Tibial nerve (tissue), 4 donors: ENCODE results near the gene USP47. TPM values are rescaled to one million over a fixed set of nuclear protein-coding genes. Genes with fewer than 3 reads are reported as not detected.

Experiments used
- DNase-seq, 2 donors: peaks; one replicate each; pipeline ENCODE4 v3.0.0-alpha.2; 2019; ENCODE audit warnings: low spot score in 2 of 2
- H3K27ac ChIP-seq, 4 donors: fragments of 200-600 bp; sonication (generic) in 3 of 4; one replicate each; pipeline ENCODE4 v1.5.1; 2017 to 2019; ENCODE audit warnings: mild to moderate bottlenecking in 1 of 4
- H3K27me3 ChIP-seq, 2 donors: fragments of 200-600 bp; sonication (generic) in 1 of 2; one replicate each; pipeline versions ENCODE4 v1.5.1 to v1.6.0; 2017 to 2019
- H3K36me3 ChIP-seq, 3 donors: fragments of 200-600 bp; sonication (generic); one replicate each; pipeline ENCODE4 v1.5.1; 2018 to 2019
- H3K4me1 ChIP-seq, 4 donors: fragments of 200-600 bp; sonication (generic) in 3 of 4; one replicate each; pipeline ENCODE4 v1.5.1; 2017 to 2019
- H3K4me3 ChIP-seq, 4 donors: fragments of 200-600 bp; sonication (generic) in 3 of 4; one replicate each; pipeline ENCODE4 v1.5.1; 2017 to 2019; ENCODE audit warnings: mild to moderate bottlenecking in 1 of 4, moderate library complexity in 1 of 4
- H3K9me3 ChIP-seq, 4 donors: fragments of 200-600 bp; sonication (generic) in 3 of 4; one replicate each; pipeline ENCODE4 v1.5.1; 2017 to 2019
- EP300 ChIP-seq, 2 donors: sonication (generic); formaldehyde crosslinking; IDR thresholded peaks; one replicate each; pipeline ENCODE4 v1.6.1; 2017; ENCODE audit warnings: antibody characterized with exemption in 2 of 2, mild to moderate bottlenecking in 1 of 2
- POLR2A ChIP-seq, 2 donors: fragments of 450-650 bp; IDR thresholded peaks; one replicate each; pipeline ENCODE4 v1.6.1; 2017; ENCODE audit warnings: antibody characterized with exemption in 2 of 2, mild to moderate bottlenecking in 2 of 2, moderate library complexity in 2 of 2
- WGBS, 2 donors: methylation state at CpG; one replicate each; pipeline ENCODE4 v1.1.5; 2018; 5-methylcytosine and 5-hydroxymethylcytosine counted together
- total RNA-seq, 4 donors: library from RNA; depleted of rRNA; stranded (reverse); fragments of >200 nt; gene quantifications; one replicate each; pipeline ENCODE4 v1.1.0, GENCODE V29; 2016
- TF ChIP-seq, protein P1 (sequence below), 5 experiments: fragments of 200-600 bp in 3 of 5; fragments of 450-650 bp in 2 of 5; sonication (generic) in 3 of 5; IDR thresholded peaks; one replicate each; pipeline ENCODE4 v1.5.1; 2016 to 2019; ENCODE audit warnings: antibody characterized with exemption in 5 of 5, mild to moderate bottlenecking in 3 of 5, moderate library complexity in 2 of 5

USP47 gene
- total RNA-seq, 4 donors from 2014 or later = 63.3 to 91.8 (median 84.5) TPM

- Histone ChIP-seq H3K4me1 (peaks cover 5 to 100% (median 67%) of the 10 kb centered on the region in 4 donors), H3K4me3 (no peak overlapping the region), H3K27ac (peak overlapping the region; percentile 58 to 86 (median 80)), H3K36me3 (no peaks in the 10 kb centered on the region), H3K27me3 (no peaks in the 10 kb centered on the region), H3K9me3 (no peaks in the 10 kb centered on the region)
- TF ChIP-seq POLR2A (IDR thresholded peaks at IDR 0.05) = no peak
- TF ChIP-seq EP300 (IDR thresholded peaks at IDR 0.05) = peak in 1 of 2 donors; percentile 77
- 16 to 34% methylated on average over 8 of the region's 8 CpGs for WGBS, 2 donors
- peak; percentile 59 to 66 for DNase-seq
Observed at GRCh38 chr11:11973361-11973800, 131.6 kb downstream of the USP47 start.

DNA sequence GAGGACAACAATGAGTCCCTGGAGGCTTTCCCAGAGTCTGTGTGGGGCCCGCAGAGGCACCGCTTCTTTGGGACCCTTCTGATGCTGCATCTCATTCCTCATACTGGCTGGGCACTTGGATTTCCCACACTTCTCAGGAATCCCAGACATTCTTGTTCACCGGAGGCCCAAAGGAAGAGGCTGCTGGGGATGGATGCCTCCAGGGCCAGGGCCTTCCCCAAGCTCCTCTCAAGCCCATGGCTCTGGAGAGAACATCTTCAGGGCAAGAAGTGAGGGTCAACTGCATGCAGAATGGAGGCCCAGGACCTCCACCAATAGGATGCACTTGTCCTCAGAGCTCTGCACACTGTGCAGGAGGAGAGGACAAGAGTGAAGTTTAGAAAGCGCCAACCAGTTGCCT is 132.1 kb downstream of the USP47 start:
- Histone ChIP-seq H3K27ac (peak overlapping the region; percentile 58 to 86 (median 80)), H3K9me3 (no peaks in the 10 kb centered on the region), H3K4me3 (no peak overlapping the region), H3K4me1 (peaks cover 5 to 100% (median 67%) of the 10 kb centered on the region in 4 donors), H3K27me3 (no peaks in the 10 kb centered on the region), H3K36me3 (no peaks in the 10 kb centered on the region)
- 34 to 56% methylated on average over 4 of the region's 4 CpGs for WGBS, 2 donors
- DNase-seq = no peak
- TF ChIP-seq, protein P1, sequence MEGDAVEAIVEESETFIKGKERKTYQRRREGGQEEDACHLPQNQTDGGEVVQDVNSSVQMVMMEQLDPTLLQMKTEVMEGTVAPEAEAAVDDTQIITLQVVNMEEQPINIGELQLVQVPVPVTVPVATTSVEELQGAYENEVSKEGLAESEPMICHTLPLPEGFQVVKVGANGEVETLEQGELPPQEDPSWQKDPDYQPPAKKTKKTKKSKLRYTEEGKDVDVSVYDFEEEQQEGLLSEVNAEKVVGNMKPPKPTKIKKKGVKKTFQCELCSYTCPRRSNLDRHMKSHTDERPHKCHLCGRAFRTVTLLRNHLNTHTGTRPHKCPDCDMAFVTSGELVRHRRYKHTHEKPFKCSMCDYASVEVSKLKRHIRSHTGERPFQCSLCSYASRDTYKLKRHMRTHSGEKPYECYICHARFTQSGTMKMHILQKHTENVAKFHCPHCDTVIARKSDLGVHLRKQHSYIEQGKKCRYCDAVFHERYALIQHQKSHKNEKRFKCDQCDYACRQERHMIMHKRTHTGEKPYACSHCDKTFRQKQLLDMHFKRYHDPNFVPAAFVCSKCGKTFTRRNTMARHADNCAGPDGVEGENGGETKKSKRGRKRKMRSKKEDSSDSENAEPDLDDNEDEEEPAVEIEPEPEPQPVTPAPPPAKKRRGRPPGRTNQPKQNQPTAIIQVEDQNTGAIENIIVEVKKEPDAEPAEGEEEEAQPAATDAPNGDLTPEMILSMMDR (IDR thresholded peaks at IDR 0.05) = no peak
- TF ChIP-seq POLR2A (IDR thresholded peaks at IDR 0.05) (no peak), EP300 (IDR thresholded peaks at IDR 0.05) (no peak)

- no peak for DNase-seq
- no peak overlapping the region for H3K4me3 ChIP-seq
- no peaks in the 10 kb centered on the region for H3K27me3 ChIP-seq
- no peaks in the 10 kb centered on the region for H3K9me3 ChIP-seq
- peaks cover 5 to 100% (median 69%) of the 10 kb centered on the region in 4 donors for H3K4me1 ChIP-seq
- H3K27ac ChIP-seq = peak overlapping the region in 3 of 4 donors; percentile 22 to 86 (median 85)
- H3K36me3 ChIP-seq = no peaks in the 10 kb centered on the region
- TF ChIP-seq EP300 (IDR thresholded peaks at IDR 0.05) (no peak), POLR2A (IDR thresholded peaks at IDR 0.05) (no peak)
- TF ChIP-seq, protein P1 (IDR thresholded peaks at IDR 0.05) = no peak
- 79 to 80% methylated on average over 11 of the region's 11 CpGs for WGBS, 2 donors
Observed at GRCh38 chr11:11975201-11976092, 133.7 kb downstream of the USP47 start.

- Histone ChIP-seq H3K4me3 (no peak overlapping the region), H3K4me1 (peaks cover 5 to 89% (median 65%) of the 10 kb centered on the region in 4 donors), H3K27me3 (no peaks in the 10 kb centered on the region), H3K9me3 (no peaks in the 10 kb centered on the region), H3K36me3 (no peaks in the 10 kb centered on the region), H3K27ac (peak overlapping the region; percentile 24 to 86 (median 56))
- DNase-seq = no peak
- TF ChIP-seq, protein P1 (IDR thresholded peaks at IDR 0.05) = no peak
- TF ChIP-seq EP300 (IDR thresholded peaks at IDR 0.05) = no peak
- TF ChIP-seq POLR2A (IDR thresholded peaks at IDR 0.05) = no peak
- 42 to 56% methylated on average over 6 of the region's 6 CpGs for WGBS, 2 donors
Observed at GRCh38 chr11:11976481-11977127, 134.8 kb downstream of the USP47 start.

DNA sequence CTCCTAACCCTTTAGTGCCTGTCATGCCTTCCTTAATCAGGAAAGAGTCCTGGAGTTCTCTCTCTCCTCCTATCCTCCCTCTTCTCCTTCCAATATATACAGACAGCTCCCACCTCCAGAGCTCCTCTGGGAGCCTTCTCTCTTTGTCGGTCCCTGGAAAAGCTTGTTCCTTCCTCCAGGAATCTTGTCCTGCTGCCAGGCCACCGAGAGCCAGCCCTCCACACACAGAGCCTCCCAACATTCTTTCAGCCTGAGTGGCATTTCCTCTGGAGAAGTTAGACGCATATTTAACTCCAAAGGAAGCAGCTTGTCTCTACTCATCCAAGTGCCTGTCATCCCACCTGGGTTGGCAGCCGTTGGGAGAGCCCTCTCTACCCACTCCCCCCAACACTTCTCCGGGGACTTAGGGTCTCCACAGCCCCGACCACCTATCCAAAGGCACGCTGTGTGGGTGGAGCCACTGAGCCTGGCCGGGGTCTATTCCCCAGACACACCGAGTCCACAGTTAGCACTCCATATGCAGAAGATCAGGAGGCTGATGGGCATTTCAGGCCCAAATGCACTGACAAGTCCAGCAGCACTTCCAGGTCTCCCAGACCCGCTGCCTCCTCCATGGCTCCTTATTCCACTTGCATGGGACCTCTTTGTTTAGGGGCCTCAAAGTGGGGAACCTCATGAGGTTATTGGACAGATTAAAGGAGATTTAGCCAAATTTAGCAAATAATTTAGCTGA is 135.6 kb downstream of the USP47 start:
- Histone ChIP-seq H3K27me3 (no peaks in the 10 kb centered on the region), H3K4me1 (peaks cover 5 to 89% (median 62%) of the 10 kb centered on the region in 4 donors), H3K27ac (peak overlapping the region; percentile 24 to 86 (median 56)), H3K9me3 (no peaks in the 10 kb centered on the region), H3K36me3 (no peaks in the 10 kb centered on the region), H3K4me3 (no peak overlapping the region)
- TF ChIP-seq EP300 (IDR thresholded peaks at IDR 0.05) (no peak), POLR2A (IDR thresholded peaks at IDR 0.05) (no peak)
- TF ChIP-seq, protein P1 (IDR thresholded peaks at IDR 0.05) = no peak
- WGBS, 2 donors = 28 to 33% methylated on average over 7 to 10 of the region's 10 CpGs
- peak; percentile 60 to 74 for DNase-seq
